SK-N-SH treated with all-trans-retinoic acid at 6 μM for 48 hours (cell line): ENCODE measurements around the gene GLYR1.

Experiments
- ATAC-seq: fragments of 200-7000 bp; cut with Tn5 transposase; 3 replicates; pipeline ENCODE4 v1.9.1; 2020; ENCODE audit warnings: mild to moderate bottlenecking, moderate library complexity
- ARNTL ChIP-seq: fragments of 450-650 bp; formaldehyde crosslinking; IDR thresholded peaks from 2 replicates; pipeline ENCODE4 v1.5.0; 2020; ENCODE audit warnings: low read depth, mild to moderate bottlenecking, moderate library complexity, borderline replicate concordance
- BACH2 ChIP-seq: fragments of 250-450 bp; sonication (Bioruptor Pico); IDR thresholded peaks from 2 replicates; pipeline ENCODE4 v1.9.0; 2021; ENCODE audit warnings: mild to moderate bottlenecking, borderline replicate concordance
- CSDC2 ChIP-seq: fragments of 250-450 bp; sonication (Bioruptor Pico); IDR thresholded peaks from 2 replicates; pipeline ENCODE4 v1.5.0; 2020; ENCODE audit warnings: mild to moderate bottlenecking, moderate library complexity
- ESRRG ChIP-seq: fragments of 250-450 bp; sonication (Bioruptor Pico); IDR thresholded peaks from 2 replicates; pipeline ENCODE4 v1.6.1; 2021; ENCODE audit warnings: mild to moderate bottlenecking
- GLIS3 ChIP-seq: fragments of 250-450 bp; sonication (Bioruptor Pico); IDR thresholded peaks from 2 replicates; pipeline ENCODE4 v1.5.0; 2020; ENCODE audit warnings: mild to moderate bottlenecking, moderate library complexity
- ISL1 ChIP-seq: fragments of 250-450 bp; sonication (Bioruptor Pico); IDR thresholded peaks from 2 replicates; pipeline ENCODE4 v2.1.2; 2022; ENCODE audit warnings: mild to moderate bottlenecking, moderate library complexity
- OSR1 ChIP-seq: fragments of 250-450 bp; sonication (Bioruptor Pico); IDR thresholded peaks from 2 replicates; pipeline ENCODE4 v1.8.0; 2022; ENCODE audit warnings: moderate library complexity, mild to moderate bottlenecking, inconsistent platforms
- PPARA ChIP-seq: fragments of 250-450 bp; sonication (Bioruptor Pico); IDR thresholded peaks from 2 replicates; pipeline ENCODE4 v1.5.0; 2020; ENCODE audit warnings: mild to moderate bottlenecking, borderline replicate concordance
- RARB ChIP-seq: fragments of 250-450 bp; sonication (Bioruptor Pico); IDR thresholded peaks from 2 replicates; pipeline ENCODE4 v1.8.0; 2021; ENCODE audit warnings: mild to moderate bottlenecking, moderate library complexity
- SNAI2 ChIP-seq: fragments of 250-450 bp; sonication (Bioruptor Pico); IDR thresholded peaks from 2 replicates; pipeline ENCODE4 v1.5.0; 2020; ENCODE audit warnings: mild to moderate bottlenecking, moderate library complexity
- TCF4 ChIP-seq: fragments of 250-450 bp; sonication (Bioruptor Pico); IDR thresholded peaks from 2 replicates; pipeline ENCODE4 v1.8.0; 2021; ENCODE audit warnings: mild to moderate bottlenecking, moderate library complexity, borderline replicate concordance
- TOX ChIP-seq: fragments of 250-450 bp; sonication (Bioruptor Pico); IDR thresholded peaks from 2 replicates; pipeline ENCODE4 v1.8.0; 2021; ENCODE audit warnings: mild to moderate bottlenecking, moderate library complexity, borderline replicate concordance
- ZC3H10 ChIP-seq: fragments of 250-450 bp; sonication (Bioruptor Pico); IDR thresholded peaks from 2 replicates; pipeline ENCODE4 v1.5.1; 2021; ENCODE audit warnings: mild to moderate bottlenecking, moderate library complexity
- ZFP3 ChIP-seq: fragments of 250-450 bp; sonication (Bioruptor Pico); IDR thresholded peaks from 2 replicates; pipeline ENCODE4 v1.5.0; 2020; ENCODE audit warnings: mild to moderate bottlenecking, moderate library complexity
- ZFP30 ChIP-seq: fragments of 450-650 bp; formaldehyde crosslinking; IDR thresholded peaks from 2 replicates; pipeline ENCODE4 v1.5.0; 2022; ENCODE audit warnings: mild to moderate bottlenecking, moderate library complexity
- ZNF565 ChIP-seq: fragments of 450-650 bp; formaldehyde crosslinking; conservative IDR thresholded peaks from 2 replicates; pipeline ENCODE4 v1.5.0; 2020; ENCODE audit warnings: low read depth, mild to moderate bottlenecking, moderate library complexity
- ZNF70 ChIP-seq: fragments of 450-650 bp; formaldehyde crosslinking; IDR thresholded peaks from 2 replicates; pipeline ENCODE4 v1.5.0; 2020; ENCODE audit warnings: mild to moderate bottlenecking, moderate library complexity
- ZNF8 ChIP-seq: fragments of 450-650 bp; formaldehyde crosslinking; IDR thresholded peaks from 2 replicates; pipeline ENCODE4 v1.5.0; 2020; ENCODE audit warnings: mild to moderate bottlenecking, moderate library complexity
- TF ChIP-seq, protein P1 (sequence below): fragments of 250-450 bp; sonication (Bioruptor Pico); IDR thresholded peaks from 2 replicates; pipeline ENCODE4 v1.5.0; 2020; ENCODE audit warnings: mild to moderate bottlenecking, moderate library complexity
- TF ChIP-seq, protein P2 (sequence below): fragments of 250-450 bp; sonication (Bioruptor Pico); IDR thresholded peaks from 2 replicates; pipeline ENCODE4 v1.5.1; 2020; ENCODE audit warnings: low read depth, mild to moderate bottlenecking, moderate library complexity
- TF ChIP-seq, protein P3 (sequence below): fragments of 250-450 bp; sonication (Bioruptor Pico); IDR thresholded peaks from 2 replicates; pipeline ENCODE4 v1.8.0; 2021; ENCODE audit warnings: low read depth, mild to moderate bottlenecking, moderate library complexity, borderline replicate concordance
- TF ChIP-seq, protein P4 (sequence below): fragments of 250-450 bp; sonication (Bioruptor Pico); IDR thresholded peaks from 2 replicates; pipeline ENCODE4 v1.8.0; 2020; ENCODE audit warnings: mild to moderate bottlenecking, moderate library complexity, borderline replicate concordance

The GLYR1 gene

GRCh38 chr16:4777339-4778049 is 69.6 kb downstream of the GLYR1 start:
- TF ChIP-seq ZC3H10 (no peak), CSDC2 (CRISPR knock-in tag) (no peak), OSR1 (CRISPR knock-in tag) (no peak), ARNTL (CRISPR knock-in tag) (no peak), ZFP3 (CRISPR knock-in tag) (no peak), RARB (CRISPR knock-in tag) (no peak), TOX (CRISPR knock-in tag) (no peak), TCF4 (CRISPR knock-in tag) (no peak), ZFP30 (CRISPR knock-in tag) (no peak), ESRRG (CRISPR knock-in tag) (no peak), ISL1 (CRISPR knock-in tag) (no peak), SNAI2 (no peak), GLIS3 (no peak), PPARA (no peak)
- TF ChIP-seq, protein P1, sequence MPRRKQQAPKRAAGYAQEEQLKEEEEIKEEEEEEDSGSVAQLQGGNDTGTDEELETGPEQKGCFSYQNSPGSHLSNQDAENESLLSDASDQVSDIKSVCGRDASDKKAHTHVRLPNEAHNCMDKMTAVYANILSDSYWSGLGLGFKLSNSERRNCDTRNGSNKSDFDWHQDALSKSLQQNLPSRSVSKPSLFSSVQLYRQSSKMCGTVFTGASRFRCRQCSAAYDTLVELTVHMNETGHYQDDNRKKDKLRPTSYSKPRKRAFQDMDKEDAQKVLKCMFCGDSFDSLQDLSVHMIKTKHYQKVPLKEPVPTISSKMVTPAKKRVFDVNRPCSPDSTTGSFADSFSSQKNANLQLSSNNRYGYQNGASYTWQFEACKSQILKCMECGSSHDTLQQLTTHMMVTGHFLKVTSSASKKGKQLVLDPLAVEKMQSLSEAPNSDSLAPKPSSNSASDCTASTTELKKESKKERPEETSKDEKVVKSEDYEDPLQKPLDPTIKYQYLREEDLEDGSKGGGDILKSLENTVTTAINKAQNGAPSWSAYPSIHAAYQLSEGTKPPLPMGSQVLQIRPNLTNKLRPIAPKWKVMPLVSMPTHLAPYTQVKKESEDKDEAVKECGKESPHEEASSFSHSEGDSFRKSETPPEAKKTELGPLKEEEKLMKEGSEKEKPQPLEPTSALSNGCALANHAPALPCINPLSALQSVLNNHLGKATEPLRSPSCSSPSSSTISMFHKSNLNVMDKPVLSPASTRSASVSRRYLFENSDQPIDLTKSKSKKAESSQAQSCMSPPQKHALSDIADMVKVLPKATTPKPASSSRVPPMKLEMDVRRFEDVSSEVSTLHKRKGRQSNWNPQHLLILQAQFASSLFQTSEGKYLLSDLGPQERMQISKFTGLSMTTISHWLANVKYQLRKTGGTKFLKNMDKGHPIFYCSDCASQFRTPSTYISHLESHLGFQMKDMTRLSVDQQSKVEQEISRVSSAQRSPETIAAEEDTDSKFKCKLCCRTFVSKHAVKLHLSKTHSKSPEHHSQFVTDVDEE (CRISPR knock-in tag), result no peak
- TF ChIP-seq, protein P2, sequence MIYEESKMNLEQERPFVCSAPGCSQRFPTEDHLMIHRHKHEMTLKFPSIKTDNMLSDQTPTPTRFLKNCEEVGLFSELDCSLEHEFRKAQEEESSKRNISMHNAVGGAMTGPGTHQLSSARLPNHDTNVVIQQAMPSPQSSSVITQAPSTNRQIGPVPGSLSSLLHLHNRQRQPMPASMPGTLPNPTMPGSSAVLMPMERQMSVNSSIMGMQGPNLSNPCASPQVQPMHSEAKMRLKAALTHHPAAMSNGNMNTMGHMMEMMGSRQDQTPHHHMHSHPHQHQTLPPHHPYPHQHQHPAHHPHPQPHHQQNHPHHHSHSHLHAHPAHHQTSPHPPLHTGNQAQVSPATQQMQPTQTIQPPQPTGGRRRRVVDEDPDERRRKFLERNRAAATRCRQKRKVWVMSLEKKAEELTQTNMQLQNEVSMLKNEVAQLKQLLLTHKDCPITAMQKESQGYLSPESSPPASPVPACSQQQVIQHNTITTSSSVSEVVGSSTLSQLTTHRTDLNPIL, result no peak
- TF ChIP-seq, protein P3, sequence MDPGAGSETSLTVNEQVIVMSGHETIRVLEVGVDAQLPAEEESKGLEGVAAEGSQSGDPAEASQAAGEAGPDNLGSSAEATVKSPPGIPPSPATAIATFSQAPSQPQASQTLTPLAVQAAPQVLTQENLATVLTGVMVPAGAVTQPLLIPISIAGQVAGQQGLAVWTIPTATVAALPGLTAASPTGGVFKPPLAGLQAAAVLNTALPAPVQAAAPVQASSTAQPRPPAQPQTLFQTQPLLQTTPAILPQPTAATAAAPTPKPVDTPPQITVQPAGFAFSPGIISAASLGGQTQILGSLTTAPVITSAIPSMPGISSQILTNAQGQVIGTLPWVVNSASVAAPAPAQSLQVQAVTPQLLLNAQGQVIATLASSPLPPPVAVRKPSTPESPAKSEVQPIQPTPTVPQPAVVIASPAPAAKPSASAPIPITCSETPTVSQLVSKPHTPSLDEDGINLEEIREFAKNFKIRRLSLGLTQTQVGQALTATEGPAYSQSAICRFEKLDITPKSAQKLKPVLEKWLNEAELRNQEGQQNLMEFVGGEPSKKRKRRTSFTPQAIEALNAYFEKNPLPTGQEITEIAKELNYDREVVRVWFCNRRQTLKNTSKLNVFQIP (CRISPR knock-in tag), result no peak
- TF ChIP-seq, protein P4, sequence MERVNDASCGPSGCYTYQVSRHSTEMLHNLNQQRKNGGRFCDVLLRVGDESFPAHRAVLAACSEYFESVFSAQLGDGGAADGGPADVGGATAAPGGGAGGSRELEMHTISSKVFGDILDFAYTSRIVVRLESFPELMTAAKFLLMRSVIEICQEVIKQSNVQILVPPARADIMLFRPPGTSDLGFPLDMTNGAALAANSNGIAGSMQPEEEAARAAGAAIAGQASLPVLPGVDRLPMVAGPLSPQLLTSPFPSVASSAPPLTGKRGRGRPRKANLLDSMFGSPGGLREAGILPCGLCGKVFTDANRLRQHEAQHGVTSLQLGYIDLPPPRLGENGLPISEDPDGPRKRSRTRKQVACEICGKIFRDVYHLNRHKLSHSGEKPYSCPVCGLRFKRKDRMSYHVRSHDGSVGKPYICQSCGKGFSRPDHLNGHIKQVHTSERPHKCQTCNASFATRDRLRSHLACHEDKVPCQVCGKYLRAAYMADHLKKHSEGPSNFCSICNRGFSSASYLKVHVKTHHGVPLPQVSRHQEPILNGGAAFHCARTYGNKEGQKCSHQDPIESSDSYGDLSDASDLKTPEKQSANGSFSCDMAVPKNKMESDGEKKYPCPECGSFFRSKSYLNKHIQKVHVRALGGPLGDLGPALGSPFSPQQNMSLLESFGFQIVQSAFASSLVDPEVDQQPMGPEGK (CRISPR knock-in tag), result no peak
- ATAC-seq, result no peak

GRCh38 chr16:4776141-4776705 is 70.9 kb downstream of the GLYR1 start:
- no peak for TF ChIP-seq ZC3H10
- no peak for ATAC-seq

GRCh38 chr16:4775005-4775404 is 72.1 kb downstream of the GLYR1 start:
- no peak for TF ChIP-seq ZNF70 (CRISPR knock-in tag)
- ATAC-seq, result no peak

DNA sequence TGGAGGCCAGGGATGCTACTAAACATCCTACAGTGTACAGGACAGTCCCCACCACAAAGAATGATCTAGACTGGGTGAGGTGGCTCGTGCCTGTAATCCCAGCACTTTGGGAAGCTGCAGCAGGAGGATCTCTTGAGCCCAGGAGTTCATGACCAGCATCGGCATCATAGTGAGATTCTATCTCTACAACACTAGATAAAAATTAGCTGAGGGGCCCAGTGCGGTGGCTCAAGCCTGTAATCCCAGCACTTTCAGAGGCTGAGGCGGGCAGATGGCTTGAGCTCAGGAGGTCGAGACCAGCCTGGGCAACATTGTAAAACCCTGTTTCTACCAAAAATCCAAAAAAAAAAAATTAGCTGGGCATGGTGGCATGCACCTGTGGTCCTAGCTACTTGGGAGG is 74.7 kb downstream of the GLYR1 start:
- TF ChIP-seq GLIS3 (no peak), RARB (CRISPR knock-in tag) (no peak), ZNF565 (CRISPR knock-in tag) (no peak), CSDC2 (CRISPR knock-in tag) (no peak)
- ATAC-seq, result no peak

DNA sequence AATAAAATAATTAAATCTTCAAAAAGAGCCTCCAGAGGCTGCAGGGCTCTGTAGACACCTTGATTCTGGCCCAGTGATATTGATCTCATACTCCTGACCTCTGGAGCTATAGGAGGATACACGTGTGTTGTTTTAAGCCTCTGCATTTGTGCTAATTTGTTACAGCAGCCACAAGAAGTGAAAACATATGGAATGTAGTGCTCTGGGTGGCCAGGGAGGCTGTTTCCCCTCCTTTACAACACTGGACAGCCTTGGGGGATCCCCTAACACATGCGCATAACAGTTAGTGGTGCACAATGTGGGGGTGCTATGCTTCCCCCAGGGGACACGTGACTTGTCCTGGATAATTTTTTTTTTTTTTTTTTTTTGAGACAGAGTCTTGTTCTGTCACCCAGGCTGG is 75.4 kb downstream of the GLYR1 start:
- no peak for ATAC-seq
- no peak for TF ChIP-seq BACH2 (CRISPR knock-in tag)
- no peak for TF ChIP-seq PPARA
- TF ChIP-seq ARNTL (CRISPR knock-in tag), result no peak
- TF ChIP-seq, protein P4 (CRISPR knock-in tag), result no peak
- TF ChIP-seq ZNF8, result no peak
- TF ChIP-seq, protein P1 (CRISPR knock-in tag), result no peak
- no peak for TF ChIP-seq TOX (CRISPR knock-in tag)
